Fibroblast of skin of back (primary cell): ENCODE data around the gene THAP11. TPM values are rescaled to one million over a fixed set of nuclear protein-coding genes. Genes with fewer than 3 reads are reported as not detected.
A peak's percentile ranks its signal among the peaks of the same experiment; 100 is the strongest.

Source experiments
- DNase-seq: peaks from one replicate; pipeline ENCODE4 v3.0.0-alpha.2; 2013
- polyA plus RNA-seq, 2 experiments: library from polyadenylated mRNA; unstranded; fragments of 120-200 nt; gene quantifications; one replicate each; pipeline ENCODE4 v1.2.1, GENCODE V29; 2013; ENCODE audit not compliant: insufficient read length in 2 of 2

Gene THAP11
- polyA plus RNA-seq (2013, experiment 1 of 2; ENCODE audit: insufficient read length): 24.5 TPM
- 17.6 TPM for polyA plus RNA-seq (2013, experiment 2 of 2; ENCODE audit: insufficient read length)

DNA sequence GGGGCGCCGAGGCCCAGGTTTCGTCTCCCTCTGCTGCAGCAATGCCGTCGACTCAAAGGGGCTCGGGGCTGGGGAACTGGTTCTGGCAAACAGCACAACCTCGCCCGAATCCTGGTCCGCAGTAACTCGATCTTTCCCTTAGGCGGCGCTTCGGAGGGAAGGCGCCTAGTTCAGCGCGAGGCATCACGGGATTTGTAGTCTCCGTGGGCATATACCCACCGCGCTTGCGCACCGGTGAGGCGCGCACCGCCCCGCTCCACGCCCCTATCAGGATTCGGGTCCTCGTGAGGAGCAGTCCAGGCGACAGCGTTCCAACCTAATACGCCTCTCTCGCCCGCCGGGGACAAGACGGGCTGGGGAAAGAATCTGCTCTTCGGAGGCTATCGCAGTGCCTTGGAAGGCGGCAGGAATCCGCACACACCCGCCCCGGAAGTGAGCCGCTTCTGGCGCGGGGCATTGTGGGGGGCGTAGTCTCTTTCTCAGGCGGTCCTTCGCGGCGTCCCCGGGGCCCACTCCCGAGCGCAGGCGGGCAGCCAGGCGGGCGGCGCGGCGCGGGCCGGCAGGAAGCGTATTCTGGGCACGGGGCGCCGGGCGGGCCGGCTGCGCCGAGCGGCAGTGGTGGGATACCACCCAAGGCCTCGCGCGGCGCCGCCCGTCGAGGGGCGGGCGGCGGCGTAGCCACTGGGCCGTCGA, at the start of gene THAP11:
THAP11 (plus strand) TSS at position 505 of the 693 bp plus-strand sequence. CDS start 235 bp downstream, outside the sequence.
- peak; percentile 93 for DNase-seq

DNA sequence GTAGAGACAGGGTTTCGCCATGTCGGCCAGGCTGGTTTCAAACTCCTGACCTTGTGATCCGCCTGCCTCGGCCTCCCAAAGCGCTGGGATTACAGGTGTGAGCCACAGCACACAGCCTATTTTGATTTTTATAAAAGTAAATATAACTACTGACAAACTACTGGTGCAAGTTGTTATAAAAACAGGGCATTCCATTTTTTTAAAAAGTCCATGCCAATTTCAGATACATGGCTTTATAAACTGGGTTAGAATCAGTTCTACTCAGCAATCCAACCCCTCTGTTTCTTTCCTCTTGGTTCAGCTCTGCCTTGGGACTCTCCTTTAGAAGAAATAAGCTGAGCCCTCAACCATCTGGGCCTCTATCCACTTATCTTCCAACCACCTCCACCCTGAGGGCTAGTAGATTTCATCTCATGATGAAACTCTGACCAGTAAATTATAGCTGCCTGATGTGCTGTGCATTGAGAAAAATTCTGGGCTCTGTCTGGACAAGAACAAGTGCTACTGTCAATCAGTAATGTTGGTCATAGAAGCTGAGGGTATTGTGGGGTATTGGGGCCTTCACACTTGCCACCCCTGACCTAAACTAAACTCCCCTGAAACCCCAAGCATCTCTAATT, 45.9 kb upstream of the THAP11 start:
- no peak for DNase-seq

DNA sequence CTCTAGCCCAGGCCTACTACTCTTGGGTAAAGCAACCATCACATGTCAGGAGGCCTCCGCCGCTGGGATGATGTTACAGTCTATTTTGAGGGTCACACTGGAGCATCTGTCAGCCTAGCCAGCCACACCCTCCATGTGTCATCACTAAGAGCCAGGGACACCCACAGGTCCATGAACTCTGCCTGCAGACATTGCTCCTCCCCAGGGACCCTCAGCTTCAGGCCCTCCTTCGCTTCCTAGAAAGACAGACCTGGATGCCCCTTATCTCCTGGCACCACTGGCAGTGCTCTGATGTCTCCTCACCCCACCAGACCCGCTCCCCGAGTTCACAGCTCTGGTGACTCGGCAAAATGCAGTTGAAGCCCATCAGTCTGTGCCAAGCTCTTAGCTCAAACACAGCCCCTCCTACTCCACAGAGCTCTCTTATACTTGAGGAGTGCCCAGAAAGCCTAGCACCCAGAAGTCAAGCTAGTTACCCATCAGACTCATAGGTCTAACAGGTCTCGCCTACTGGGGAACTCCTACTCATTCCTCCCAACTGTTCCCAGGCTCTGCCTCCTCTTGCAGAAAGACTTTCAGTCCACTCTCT, 41.7 kb upstream of the THAP11 start:
- peak; percentile 13 for DNase-seq

- no peak for DNase-seq
These were observed 40.9 kb upstream of the THAP11 start for GRCh38 chr16:67801241-67801640.

DNA sequence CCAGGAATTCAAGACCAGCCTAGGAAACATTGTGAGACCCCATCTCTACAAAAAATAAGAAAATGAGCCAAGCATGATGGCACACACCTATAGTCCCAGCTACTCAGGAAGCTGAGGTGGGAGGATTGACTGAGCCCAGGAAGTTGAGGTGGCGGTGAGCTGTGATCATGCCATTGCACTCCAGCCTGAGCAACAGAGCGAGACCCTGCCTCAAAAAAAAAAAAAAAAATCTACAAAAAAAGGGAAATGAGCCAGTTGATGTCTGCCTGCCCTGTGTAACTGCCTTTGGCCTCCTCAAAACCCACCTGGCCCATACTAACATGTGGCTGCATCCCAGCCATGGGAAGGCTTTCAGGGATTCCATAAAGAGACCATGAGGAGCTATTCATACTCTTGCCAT, 40.2 kb upstream of the THAP11 start:
- DNase-seq: no peak

- no peak for DNase-seq
These were observed 38.2 kb upstream of the THAP11 start for GRCh38 chr16:67803894-67804293.

GRCh38 chr16:67804853-67805542, 37.1 kb upstream of the THAP11 start:
- no peak for DNase-seq

- peak; percentile 5 for DNase-seq
These were observed 36.2 kb upstream of the THAP11 start for GRCh38 chr16:67805718-67806427.

DNA sequence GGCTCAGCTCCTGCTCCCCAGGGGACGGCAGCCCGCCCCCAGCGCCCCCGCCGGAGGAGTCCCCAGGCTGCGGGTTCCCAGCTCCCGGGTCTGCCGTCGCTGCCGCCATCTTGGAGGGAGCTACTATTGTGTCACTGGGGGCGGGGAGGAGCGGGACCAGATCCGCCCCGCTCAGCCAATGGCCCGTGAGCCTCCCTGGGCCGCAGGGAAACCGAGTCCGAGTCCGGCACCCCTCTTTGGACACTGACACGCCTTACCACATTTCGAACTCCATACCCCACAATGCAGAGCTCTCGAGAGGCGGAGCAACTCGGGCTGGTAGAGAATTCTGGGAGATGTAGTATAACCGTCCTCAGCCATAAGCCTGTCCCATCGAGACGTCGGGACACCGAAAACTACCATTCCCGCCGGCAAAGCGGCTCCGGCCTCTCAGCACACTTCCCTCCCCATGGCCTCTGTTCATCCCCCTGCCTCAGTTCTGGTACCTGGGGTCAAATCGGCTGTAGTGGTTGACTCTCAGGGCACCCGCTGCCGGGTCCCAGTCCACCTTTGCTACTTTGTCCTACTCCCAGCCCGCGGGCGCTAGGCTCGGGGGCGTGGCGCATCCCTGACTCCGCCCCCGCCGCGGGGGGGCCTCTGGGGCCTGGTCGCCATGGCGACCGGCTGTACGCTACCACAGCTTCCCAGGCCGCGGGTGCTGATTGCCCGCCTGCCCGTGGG, 35.5 kb upstream of the THAP11 start, which contains the start of the genes RANBP10 and TSNAXIP1:
RANBP10 (minus strand) TSS at position 133 of the 720 bp plus-strand sequence; CDS start at position 109, 24 bp downstream.
TSNAXIP1 (plus strand) TSS at position 462 of the 720 bp plus-strand sequence. CDS start 261 bp downstream, outside the sequence.
- DNase-seq: peak; percentile 100

GRCh38 chr16:67807148-67807682, 34.9 kb upstream of the THAP11 start:
- DNase-seq: no peak

DNA sequence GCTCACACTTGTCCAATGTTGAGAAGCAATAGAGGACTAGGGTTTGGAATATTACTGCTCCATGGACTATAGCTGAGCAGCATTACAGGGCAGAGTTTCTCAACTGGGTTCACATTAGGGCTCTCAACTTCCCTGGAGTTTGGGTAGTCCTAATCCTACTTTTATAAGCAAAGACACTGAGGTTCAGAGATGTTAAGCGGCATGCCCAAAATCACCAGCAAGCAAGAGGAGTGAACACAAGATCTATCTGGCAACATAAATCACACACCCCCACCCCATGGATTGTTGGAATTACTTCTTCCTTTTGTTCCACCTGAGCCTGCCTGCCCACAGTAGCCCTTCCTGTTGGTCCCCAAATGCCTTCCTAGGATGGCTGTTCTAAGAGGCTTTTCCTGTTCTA, 30.2 kb upstream of the THAP11 start:
- no peak for DNase-seq

- no peak for DNase-seq
These were observed 27.6 kb upstream of the THAP11 start for GRCh38 chr16:67814567-67814966.

DNA sequence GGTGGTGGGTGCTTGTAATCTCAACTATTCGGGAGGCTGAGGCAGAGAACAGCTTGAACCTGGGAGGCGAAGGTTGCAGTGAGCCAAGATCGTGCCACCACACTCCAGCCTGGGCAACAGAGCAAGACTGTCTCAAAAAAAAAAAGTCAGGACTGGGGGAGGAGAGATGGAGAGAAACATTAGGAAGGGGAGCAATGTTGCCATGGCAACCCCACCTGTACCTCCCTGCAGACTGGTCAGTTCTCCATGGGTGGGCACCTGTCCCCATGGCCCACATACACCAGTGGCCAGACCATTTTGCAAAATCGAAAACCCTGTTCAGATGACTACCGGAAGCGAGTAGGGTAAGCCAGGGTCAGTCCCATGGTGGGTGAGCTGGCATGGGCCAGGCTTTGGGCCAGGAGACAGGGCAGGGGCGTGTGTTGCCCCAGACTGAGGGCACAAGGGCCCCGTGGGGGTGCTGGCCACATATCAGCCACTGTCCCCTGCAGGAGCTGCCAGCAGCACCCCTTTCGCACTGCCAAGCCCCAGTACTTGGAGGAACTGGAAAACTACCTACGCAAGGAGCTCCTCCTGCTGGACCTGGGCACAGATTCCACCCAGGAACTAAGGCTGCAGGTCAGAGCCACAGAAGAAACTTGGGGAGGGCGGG, 21.4 kb upstream of the THAP11 start:
- DNase-seq: no peak

- DNase-seq: peak; percentile 31
These were observed 19.6 kb upstream of the THAP11 start for GRCh38 chr16:67822511-67822910.

GRCh38 chr16:67825119-67825518, 17.0 kb upstream of the THAP11 start:
- DNase-seq: no peak

DNA sequence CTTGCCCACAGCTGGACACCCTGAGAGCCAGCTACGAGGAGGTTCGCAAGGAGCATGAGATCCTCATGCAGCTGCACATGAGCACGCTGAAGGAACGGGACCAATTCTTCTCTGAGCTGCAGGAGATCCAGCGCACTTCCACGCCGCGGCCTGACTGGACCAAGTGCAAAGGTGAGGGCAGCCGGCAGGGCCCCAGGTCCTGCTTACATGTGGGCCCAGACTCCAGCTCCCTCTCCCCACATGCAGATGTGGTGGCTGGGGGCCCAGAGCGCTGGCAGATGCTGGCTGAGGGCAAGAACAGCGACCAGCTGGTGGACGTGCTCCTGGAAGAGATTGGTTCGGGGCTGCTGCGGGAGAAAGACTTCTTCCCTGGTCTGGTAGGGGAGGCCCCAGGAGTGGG, 16.2 kb upstream of the THAP11 start:
- no peak for DNase-seq

GRCh38 chr16:67828651-67829050, 13.5 kb upstream of the THAP11 start:
- DNase-seq: no peak

GRCh38 chr16:67833030-67833414, 9.1 kb upstream of the THAP11 start:
- DNase-seq: peak; percentile 81

DNA sequence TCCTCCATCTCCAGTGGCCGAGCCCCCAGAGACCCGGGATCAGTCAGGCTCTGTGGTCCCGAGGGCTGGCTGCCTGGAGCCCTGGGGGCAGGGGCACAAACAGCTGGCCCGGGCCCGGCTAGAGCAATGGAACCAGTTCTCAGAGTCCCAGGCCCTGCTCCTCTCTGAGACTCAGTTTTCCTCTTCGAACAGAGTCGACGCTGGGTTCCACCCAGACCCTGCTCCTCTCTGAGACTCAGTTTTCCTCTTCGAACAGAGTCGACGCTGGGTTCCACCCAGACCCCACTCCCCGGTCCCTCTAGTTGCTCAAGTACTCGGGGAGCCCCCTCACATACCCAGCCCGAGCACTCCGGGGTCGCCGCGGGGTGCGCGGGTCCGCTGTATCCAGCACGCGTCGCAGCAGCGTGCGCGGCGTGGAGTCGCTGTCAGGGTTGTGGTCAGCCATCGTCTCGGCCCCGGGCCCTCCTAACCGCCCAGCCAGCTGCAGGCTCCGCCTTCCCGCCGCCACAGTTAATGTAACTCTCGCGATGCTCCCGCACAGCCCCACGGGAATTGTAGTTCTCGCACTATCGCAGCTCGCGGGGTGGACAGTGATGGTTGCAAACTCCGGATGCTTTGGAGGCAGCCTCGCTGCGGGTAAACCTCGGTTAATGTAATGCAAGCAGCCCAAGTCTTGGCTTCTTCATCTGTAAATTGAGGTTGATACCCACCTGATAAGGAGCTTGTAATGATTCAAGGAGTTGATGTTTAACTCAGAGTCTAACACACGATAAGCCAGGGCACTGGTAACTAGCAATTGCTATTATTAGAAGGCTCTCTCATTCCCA, 8.5 kb upstream of the THAP11 start:
- peak; percentile 89 for DNase-seq

- DNase-seq: no peak
These were observed 7.9 kb upstream of the THAP11 start for GRCh38 chr16:67834242-67834614.
